Measurements from ENCODE around the gene KCNIP3.

The KCNIP3 gene

DNA sequence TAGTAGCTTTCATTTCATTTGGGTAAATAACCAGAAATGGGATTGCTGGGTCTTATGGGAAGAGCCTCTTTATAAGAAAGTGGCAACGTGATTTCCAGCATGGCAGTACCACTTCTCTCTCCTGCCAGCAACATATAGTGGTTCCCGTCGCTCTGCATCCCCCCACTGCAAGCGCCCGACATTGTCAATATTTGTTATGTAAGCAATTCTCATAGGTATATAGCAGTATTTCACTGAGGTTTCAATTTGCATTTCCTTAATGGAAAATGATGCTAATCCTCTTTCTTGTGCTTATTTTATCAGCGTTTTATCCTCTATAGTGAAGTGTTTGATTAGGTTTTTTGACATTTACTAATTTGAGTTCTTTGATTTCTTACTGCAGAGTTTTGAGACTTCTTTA lies 69.4 kb downstream of the KCNIP3 start:
- no peak for ATAC-seq (ENCODE audit: low read depth)
- H3K4me1 ChIP-seq (ENCODE audit: insufficient read depth, poor library complexity, severe bottlenecking): no peaks in the 10 kb centered on the region
- H3K4me3 ChIP-seq (ENCODE audit: severe bottlenecking): no peak overlapping the region
- no peak for DNase-seq (ENCODE audit: low spot score)
- H3K27ac ChIP-seq (ENCODE audit: poor library complexity, severe bottlenecking): no peak overlapping the region
- no peaks in the 10 kb centered on the region for H3K27me3 ChIP-seq (ENCODE audit: insufficient read depth, poor library complexity, severe bottlenecking)
- H3K9me3 ChIP-seq (ENCODE audit: severe bottlenecking): peaks cover 2% of the 10 kb centered on the region
- no peaks in the 10 kb centered on the region for H3K36me3 ChIP-seq (ENCODE audit: low read depth)
- TF ChIP-seq, protein P1, sequence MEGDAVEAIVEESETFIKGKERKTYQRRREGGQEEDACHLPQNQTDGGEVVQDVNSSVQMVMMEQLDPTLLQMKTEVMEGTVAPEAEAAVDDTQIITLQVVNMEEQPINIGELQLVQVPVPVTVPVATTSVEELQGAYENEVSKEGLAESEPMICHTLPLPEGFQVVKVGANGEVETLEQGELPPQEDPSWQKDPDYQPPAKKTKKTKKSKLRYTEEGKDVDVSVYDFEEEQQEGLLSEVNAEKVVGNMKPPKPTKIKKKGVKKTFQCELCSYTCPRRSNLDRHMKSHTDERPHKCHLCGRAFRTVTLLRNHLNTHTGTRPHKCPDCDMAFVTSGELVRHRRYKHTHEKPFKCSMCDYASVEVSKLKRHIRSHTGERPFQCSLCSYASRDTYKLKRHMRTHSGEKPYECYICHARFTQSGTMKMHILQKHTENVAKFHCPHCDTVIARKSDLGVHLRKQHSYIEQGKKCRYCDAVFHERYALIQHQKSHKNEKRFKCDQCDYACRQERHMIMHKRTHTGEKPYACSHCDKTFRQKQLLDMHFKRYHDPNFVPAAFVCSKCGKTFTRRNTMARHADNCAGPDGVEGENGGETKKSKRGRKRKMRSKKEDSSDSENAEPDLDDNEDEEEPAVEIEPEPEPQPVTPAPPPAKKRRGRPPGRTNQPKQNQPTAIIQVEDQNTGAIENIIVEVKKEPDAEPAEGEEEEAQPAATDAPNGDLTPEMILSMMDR (IDR thresholded peaks at IDR 0.05; ENCODE audit: poor library complexity, severe bottlenecking): no peak

DNA sequence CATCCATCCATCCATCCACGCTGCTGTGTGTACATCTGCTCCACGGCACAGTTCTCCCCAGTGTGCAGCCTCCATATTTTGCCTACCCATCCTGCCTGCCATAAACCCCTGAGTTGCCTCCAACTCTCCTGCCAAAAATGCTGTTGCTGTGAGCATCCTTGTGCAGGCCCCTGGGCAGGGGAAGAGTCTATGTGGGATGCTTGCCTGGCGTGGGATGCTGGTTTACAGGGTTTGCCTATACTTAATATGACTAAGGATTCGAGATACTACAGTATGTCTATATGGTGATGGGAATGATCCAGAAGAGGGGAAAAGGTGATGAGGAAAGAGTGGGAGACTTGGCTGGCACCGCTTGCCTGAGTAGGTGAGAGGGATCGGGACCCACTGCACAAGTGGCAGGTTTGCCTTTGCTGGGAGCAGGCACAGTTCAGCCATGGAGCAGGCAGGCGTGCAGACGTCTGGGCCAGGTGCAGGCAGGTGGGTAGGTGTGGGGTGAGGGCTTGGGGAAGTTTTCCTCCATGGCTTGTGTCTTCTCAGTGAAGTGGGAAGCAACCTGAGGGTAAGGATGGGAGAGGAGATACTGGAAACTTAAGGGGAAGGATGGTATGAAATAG lies 75.2 kb downstream of the KCNIP3 start:
- TF ChIP-seq, protein P1 (IDR thresholded peaks at IDR 0.05; ENCODE audit: poor library complexity, severe bottlenecking): no peak
- ATAC-seq (ENCODE audit: low read depth) (no peak), DNase-seq (ENCODE audit: low spot score) (peak; percentile 28)
- no peaks in the 10 kb centered on the region for H3K4me1 ChIP-seq (ENCODE audit: insufficient read depth, poor library complexity, severe bottlenecking)
- no peaks in the 10 kb centered on the region for H3K36me3 ChIP-seq (ENCODE audit: low read depth)
- H3K27ac ChIP-seq (ENCODE audit: poor library complexity, severe bottlenecking): no peak overlapping the region
- no peaks in the 10 kb centered on the region for H3K27me3 ChIP-seq (ENCODE audit: insufficient read depth, poor library complexity, severe bottlenecking)
- no peak overlapping the region for H3K4me3 ChIP-seq (ENCODE audit: severe bottlenecking)
- peaks cover 2% of the 10 kb centered on the region for H3K9me3 ChIP-seq (ENCODE audit: severe bottlenecking)

DNA sequence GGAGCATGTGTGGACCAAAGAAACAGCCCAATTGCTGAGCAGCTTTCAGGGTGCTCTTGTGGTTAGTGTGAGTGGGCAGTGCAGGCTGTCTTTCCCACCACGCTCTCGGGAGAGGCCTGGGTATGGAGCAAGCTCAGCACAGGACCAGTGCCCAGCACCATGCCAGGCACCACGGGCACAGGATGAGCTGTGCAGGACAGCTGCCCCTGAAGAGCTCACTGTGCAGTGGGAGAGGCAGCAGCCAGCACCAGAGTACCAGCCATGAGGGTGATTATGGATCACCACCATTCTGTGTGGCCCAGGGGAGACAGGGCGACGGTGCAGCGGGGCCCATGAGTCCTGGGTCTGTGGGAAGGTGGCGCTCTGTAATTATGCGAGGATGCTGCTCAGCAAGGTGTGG lies 75.7 kb downstream of the KCNIP3 start:
- H3K27ac ChIP-seq (ENCODE audit: poor library complexity, severe bottlenecking): no peak overlapping the region
- ATAC-seq (ENCODE audit: low read depth) (no peak), DNase-seq (ENCODE audit: low spot score) (peak; percentile 23)
- TF ChIP-seq, protein P1 (IDR thresholded peaks at IDR 0.05; ENCODE audit: poor library complexity, severe bottlenecking): no peak
- no peaks in the 10 kb centered on the region for H3K4me1 ChIP-seq (ENCODE audit: insufficient read depth, poor library complexity, severe bottlenecking)
- H3K9me3 ChIP-seq (ENCODE audit: severe bottlenecking): peaks cover 2% of the 10 kb centered on the region
- H3K4me3 ChIP-seq (ENCODE audit: severe bottlenecking): no peak overlapping the region
- no peaks in the 10 kb centered on the region for H3K27me3 ChIP-seq (ENCODE audit: insufficient read depth, poor library complexity, severe bottlenecking)
- no peaks in the 10 kb centered on the region for H3K36me3 ChIP-seq (ENCODE audit: low read depth)

- no peak overlapping the region for H3K4me3 ChIP-seq (ENCODE audit: severe bottlenecking)
- no peaks in the 10 kb centered on the region for H3K4me1 ChIP-seq (ENCODE audit: insufficient read depth, poor library complexity, severe bottlenecking)
- H3K9me3 ChIP-seq (ENCODE audit: severe bottlenecking): peaks cover 2% of the 10 kb centered on the region
- no peaks in the 10 kb centered on the region for H3K36me3 ChIP-seq (ENCODE audit: low read depth)
- peak; percentile 43 for DNase-seq (ENCODE audit: low spot score)
- no peak for ATAC-seq (ENCODE audit: low read depth)
- H3K27ac ChIP-seq (ENCODE audit: poor library complexity, severe bottlenecking): no peak overlapping the region
- TF ChIP-seq, protein P1 (IDR thresholded peaks at IDR 0.05; ENCODE audit: poor library complexity, severe bottlenecking): no peak
- no peaks in the 10 kb centered on the region for H3K27me3 ChIP-seq (ENCODE audit: insufficient read depth, poor library complexity, severe bottlenecking)
Measured at GRCh38 chr2:95374029-95374428, 76.9 kb downstream of the KCNIP3 start.

GRCh38 chr2:95374451-95374920 lies 77.3 kb downstream of the KCNIP3 start:
- DNase-seq (ENCODE audit: low spot score): peak; percentile 38
- H3K9me3 ChIP-seq (ENCODE audit: severe bottlenecking): peaks cover 2% of the 10 kb centered on the region
- no peaks in the 10 kb centered on the region for H3K27me3 ChIP-seq (ENCODE audit: insufficient read depth, poor library complexity, severe bottlenecking)
- no peak overlapping the region for H3K4me3 ChIP-seq (ENCODE audit: severe bottlenecking)
- H3K36me3 ChIP-seq (ENCODE audit: low read depth): no peaks in the 10 kb centered on the region
- no peak overlapping the region for H3K27ac ChIP-seq (ENCODE audit: poor library complexity, severe bottlenecking)
- TF ChIP-seq, protein P1 (IDR thresholded peaks at IDR 0.05; ENCODE audit: poor library complexity, severe bottlenecking): no peak
- ATAC-seq (ENCODE audit: low read depth): no peak
- H3K4me1 ChIP-seq (ENCODE audit: insufficient read depth, poor library complexity, severe bottlenecking): no peaks in the 10 kb centered on the region
